ENCODE measurements around the gene KIFC3.
A peak's percentile ranks its signal among the peaks of the same experiment; 100 is the strongest.

Gene KIFC3

GRCh38 chr16:57774705-57775285 is 27.5 kb downstream of the KIFC3 start:
- ATAC-seq, result no peak
- H3K4me1 Mint-ChIP-seq, result no peaks in the 10 kb centered on the region
- no peak overlapping the region for H3K4me3 Mint-ChIP-seq
- no peak overlapping the region for H3K27ac Mint-ChIP-seq
- DNase-seq, result no peak
- H3K36me3 Mint-ChIP-seq (ENCODE audit: low read depth), result no peaks in the 10 kb centered on the region
- no peaks in the 10 kb centered on the region for H3K27me3 Mint-ChIP-seq
- no peaks in the 10 kb centered on the region for H3K9me3 Mint-ChIP-seq

- ATAC-seq (no peak), DNase-seq (no peak)
- Mint-ChIP-seq H3K4me3 (no peak overlapping the region), H3K36me3 (ENCODE audit: low read depth) (no peaks in the 10 kb centered on the region), H3K27ac (no peak overlapping the region), H3K27me3 (no peaks in the 10 kb centered on the region), H3K4me1 (no peaks in the 10 kb centered on the region), H3K9me3 (no peaks in the 10 kb centered on the region)
Measured at GRCh38 chr16:57773655-57774295, 28.5 kb downstream of the KIFC3 start.

GRCh38 chr16:57773019-57773418 is 29.3 kb downstream of the KIFC3 start:
- Mint-ChIP-seq H3K27ac (no peak overlapping the region), H3K9me3 (no peaks in the 10 kb centered on the region), H3K4me1 (no peaks in the 10 kb centered on the region), H3K27me3 (no peaks in the 10 kb centered on the region), H3K4me3 (no peak overlapping the region), H3K36me3 (ENCODE audit: low read depth) (no peaks in the 10 kb centered on the region)
- ATAC-seq (no peak), DNase-seq (no peak)

- Mint-ChIP-seq H3K4me1 (no peaks in the 10 kb centered on the region), H3K9me3 (no peaks in the 10 kb centered on the region), H3K4me3 (no peak overlapping the region), H3K27me3 (no peaks in the 10 kb centered on the region), H3K27ac (no peak overlapping the region), H3K36me3 (ENCODE audit: low read depth) (no peaks in the 10 kb centered on the region)
- ATAC-seq, result no peak
- no peak for DNase-seq
Measured at GRCh38 chr16:57771141-57771785, 31.0 kb downstream of the KIFC3 start.

- H3K4me3 Mint-ChIP-seq, result no peak overlapping the region
- H3K36me3 Mint-ChIP-seq (ENCODE audit: low read depth), result no peaks in the 10 kb centered on the region
- H3K4me1 Mint-ChIP-seq, result no peaks in the 10 kb centered on the region
- no peak overlapping the region for H3K27ac Mint-ChIP-seq
- no peak for ATAC-seq
- DNase-seq, result no peak
- H3K9me3 Mint-ChIP-seq, result no peaks in the 10 kb centered on the region
- no peaks in the 10 kb centered on the region for H3K27me3 Mint-ChIP-seq
Measured at GRCh38 chr16:57770361-57770760, 31.9 kb downstream of the KIFC3 start.

GRCh38 chr16:57769541-57770145 is 32.6 kb downstream of the KIFC3 start:
- Mint-ChIP-seq H3K27me3 (no peaks in the 10 kb centered on the region), H3K4me3 (no peak overlapping the region), H3K4me1 (no peaks in the 10 kb centered on the region), H3K27ac (no peak overlapping the region), H3K36me3 (ENCODE audit: low read depth) (no peaks in the 10 kb centered on the region), H3K9me3 (no peaks in the 10 kb centered on the region)
- ATAC-seq, result no peak
- DNase-seq, result no peak

- no peak overlapping the region for H3K4me3 Mint-ChIP-seq
- no peak overlapping the region for H3K27ac Mint-ChIP-seq
- peaks cover 3% of the 10 kb centered on the region for H3K4me1 Mint-ChIP-seq
- H3K9me3 Mint-ChIP-seq, result no peaks in the 10 kb centered on the region
- ATAC-seq (no peak), DNase-seq (no peak)
- no peaks in the 10 kb centered on the region for H3K36me3 Mint-ChIP-seq (ENCODE audit: low read depth)
- H3K27me3 Mint-ChIP-seq, result no peaks in the 10 kb centered on the region
Measured at GRCh38 chr16:57766714-57767348, 35.5 kb downstream of the KIFC3 start.

- no peak for ATAC-seq
- no peak for DNase-seq
- Mint-ChIP-seq H3K4me3 (no peak overlapping the region), H3K36me3 (ENCODE audit: low read depth) (no peaks in the 10 kb centered on the region), H3K4me1 (peaks cover 3% of the 10 kb centered on the region), H3K9me3 (no peaks in the 10 kb centered on the region), H3K27ac (no peak overlapping the region), H3K27me3 (no peaks in the 10 kb centered on the region)
Measured at GRCh38 chr16:57765160-57765728, 37.0 kb downstream of the KIFC3 start.

GRCh38 chr16:57764341-57765159 is 37.7 kb downstream of the KIFC3 start:
- DNase-seq, result peak; percentile 29
- no peaks in the 10 kb centered on the region for H3K36me3 Mint-ChIP-seq (ENCODE audit: low read depth)
- H3K27ac Mint-ChIP-seq, result no peak overlapping the region
- peaks cover 3% of the 10 kb centered on the region for H3K4me1 Mint-ChIP-seq
- no peak overlapping the region for H3K4me3 Mint-ChIP-seq
- H3K27me3 Mint-ChIP-seq, result no peaks in the 10 kb centered on the region
- no peaks in the 10 kb centered on the region for H3K9me3 Mint-ChIP-seq
- ATAC-seq, result peak; percentile 21

- H3K36me3 Mint-ChIP-seq (ENCODE audit: low read depth), result no peaks in the 10 kb centered on the region
- DNase-seq (no peak), ATAC-seq (no peak)
- H3K27me3 Mint-ChIP-seq, result no peaks in the 10 kb centered on the region
- no peaks in the 10 kb centered on the region for H3K9me3 Mint-ChIP-seq
- H3K4me3 Mint-ChIP-seq, result no peak overlapping the region
- peaks cover 3% of the 10 kb centered on the region for H3K4me1 Mint-ChIP-seq
- no peak overlapping the region for H3K27ac Mint-ChIP-seq
Measured at GRCh38 chr16:57764006-57764340, 38.3 kb downstream of the KIFC3 start.

GRCh38 chr16:57763285-57764005 is 38.8 kb downstream of the KIFC3 start:
- no peaks in the 10 kb centered on the region for H3K9me3 Mint-ChIP-seq
- no peak overlapping the region for H3K4me3 Mint-ChIP-seq
- ATAC-seq (no peak), DNase-seq (no peak)
- no peak overlapping the region for H3K27ac Mint-ChIP-seq
- H3K4me1 Mint-ChIP-seq, result peaks cover 3% of the 10 kb centered on the region
- no peaks in the 10 kb centered on the region for H3K27me3 Mint-ChIP-seq
- no peaks in the 10 kb centered on the region for H3K36me3 Mint-ChIP-seq (ENCODE audit: low read depth)

- no peak for ATAC-seq
- Mint-ChIP-seq H3K27me3 (no peaks in the 10 kb centered on the region), H3K4me3 (no peak overlapping the region), H3K4me1 (peaks cover 3% of the 10 kb centered on the region), H3K27ac (no peak overlapping the region), H3K9me3 (no peaks in the 10 kb centered on the region), H3K36me3 (ENCODE audit: low read depth) (no peaks in the 10 kb centered on the region)
- DNase-seq, result no peak
Measured at GRCh38 chr16:57762365-57763040, 39.8 kb downstream of the KIFC3 start.

GRCh38 chr16:57761957-57762356 is 40.3 kb downstream of the KIFC3 start:
- DNase-seq (no peak), ATAC-seq (no peak)
- H3K36me3 Mint-ChIP-seq (ENCODE audit: low read depth), result no peaks in the 10 kb centered on the region
- no peak overlapping the region for H3K27ac Mint-ChIP-seq
- H3K4me1 Mint-ChIP-seq, result peaks cover 3% of the 10 kb centered on the region
- no peak overlapping the region for H3K4me3 Mint-ChIP-seq
- no peaks in the 10 kb centered on the region for H3K27me3 Mint-ChIP-seq
- no peaks in the 10 kb centered on the region for H3K9me3 Mint-ChIP-seq

Data from activated naive CD8-positive, alpha-beta T cell treated with anti-CD3 and anti-CD28 coated beads, Interleukin-2, amount 50 U/mL, for 24 hours (primary cell).